HepG2 (cell line): ENCODE measurements around the gene PDGFB. TPM values are rescaled to one million over a fixed set of nuclear protein-coding genes. Genes with fewer than 3 reads are reported as not detected.

Source experiments
- ATAC-seq: fragments of 200-7000 bp; cut with Tn5 transposase; 3 replicates; pipeline ENCODE4 v1.9.1; 2020; ENCODE audit warnings: mild to moderate bottlenecking, moderate library complexity
- BruUV-seq: library from RNA; stranded (reverse); fragments of 400-500 nt; replicated peaks from 2 replicates; lab custom pipeline; 2021; lab: Mats Ljungman, UMichigan
- CTCF ChIA-PET: fragments of 300-600 bp; formaldehyde crosslinking; extraction: SDS; loops from one replicate; lab custom pipeline; 2021; ENCODE audit warnings: low total read pairs, inconsistent platforms, low intra/inter-chr PET ratio; lab: Yijun Ruan, JAX
- POLR2A ChIA-PET: fragments of 350-600 bp; sonication (Branson Sonifier 250); formaldehyde crosslinking; loops from one replicate; lab custom pipeline; 2020; ENCODE audit warnings: antibody characterized with exemption, inconsistent platforms; lab: Yijun Ruan, JAX
- DNase-seq: peaks from one replicate; pipeline ENCODE4 v3.0.0-alpha.2; 2015; ENCODE audit warnings: low spot score
- FAIRE-seq: peaks from 3 replicates; lab custom pipeline; 2011; peaks lifted over from hg19 to GRCh38; lab: Jason Lieb, UNC
- H2AFZ ChIP-seq: one replicate; pipeline ENCODE4 v1.6.1; 2011; ENCODE audit warnings: low read length, inconsistent platforms
- H3K27ac ChIP-seq: fragments of 300-600 bp; 3 replicates; pipeline ENCODE4 v1.8.0; 2011; ENCODE audit warnings: mixed run types, mild to moderate bottlenecking, mixed read lengths, low read length, inconsistent platforms; ENCODE audit not compliant: insufficient read depth; ENCODE audit errors: extremely low read length
- H3K27me3 ChIP-seq, 2 experiments: fragments of 200-600 bp in 1 of 2; 2 replicates in 1 of 2; 3 replicates in 1 of 2; pipeline versions ENCODE4 v1.6.0 to v1.8.0; 2011; ENCODE audit warnings: low read length in 2 of 2, mild to moderate bottlenecking in 2 of 2, moderate library complexity in 2 of 2, inconsistent platforms in 1 of 2; ENCODE audit not compliant: insufficient read depth in 2 of 2, control insufficient read depth in 1 of 2
- H3K36me3 ChIP-seq, 2 experiments: fragments of 200-600 bp in 1 of 2; replicated peaks in 1 of 2; 2 replicates in 1 of 2; 3 replicates in 1 of 2; pipeline versions ENCODE4 v1.5.1 to v1.8.0; 2011; ENCODE audit warnings: low read length in 2 of 2, inconsistent platforms in 1 of 2; ENCODE audit not compliant: insufficient read depth in 2 of 2, control insufficient read depth in 1 of 2
- H3K4me1 ChIP-seq: 2 replicates; pipeline ENCODE4 v1.5.1; 2012; ENCODE audit warnings: low read length, inconsistent platforms; ENCODE audit not compliant: insufficient read depth
- H3K4me2 ChIP-seq: 2 replicates; pipeline ENCODE4 v1.6.0; 2011; ENCODE audit warnings: low read depth, low read length, inconsistent platforms
- H3K4me3 ChIP-seq, 3 experiments: fragments of 200-600 bp in 1 of 3; sonication (generic), shearing (Covaris generic) in 1 of 3; replicated peaks in 1 of 3; 2 replicates each; pipeline ENCODE4 v1.5.1; 2011 to 2016; ENCODE audit warnings: low read length in 3 of 3, inconsistent platforms in 2 of 3, low read depth in 2 of 3, mild to moderate bottlenecking in 2 of 3, control low read depth in 1 of 3, mixed read lengths in 1 of 3; ENCODE audit not compliant: insufficient read depth in 1 of 3
- H3K79me2 ChIP-seq: one replicate; pipeline ENCODE4 v1.6.1; 2011; ENCODE audit warnings: low read length, inconsistent platforms; ENCODE audit not compliant: insufficient read depth
- H3K9ac ChIP-seq: 2 replicates; pipeline ENCODE4 v1.6.0; 2011; ENCODE audit warnings: mild to moderate bottlenecking, low read depth, low read length, inconsistent platforms; ENCODE audit not compliant: insufficient read depth
- H3K9me3 ChIP-seq: 2 replicates; pipeline ENCODE4 v1.5.1; 2012; ENCODE audit warnings: mild to moderate bottlenecking, low read length
- H4K20me1 ChIP-seq: 2 replicates; pipeline ENCODE4 v1.6.0; 2011; ENCODE audit warnings: inconsistent platforms, mild to moderate bottlenecking, low read length, moderate library complexity; ENCODE audit not compliant: insufficient read depth
- EHMT2 ChIP-seq: fragments of 200-600 bp; sonication (generic); IDR thresholded peaks from 2 replicates; pipeline ENCODE4 v1.7.0; 2017; ENCODE audit warnings: antibody characterized with exemption, low read depth, low read length, borderline replicate concordance
- ELF3 ChIP-seq: IDR thresholded peaks from 2 replicates; pipeline ENCODE4 v1.6.1; 2016; ENCODE audit warnings: missing genetic modification reagents, missing compliant biosample characterization
- RFX1 ChIP-seq: fragments of 450-650 bp; IDR thresholded peaks from 2 replicates; pipeline ENCODE4 v1.6.1; 2017
- ZNF777 ChIP-seq: sonication (generic); formaldehyde crosslinking; IDR thresholded peaks from 2 replicates; pipeline ENCODE4 v1.4.0; 2020; ENCODE audit warnings: missing genetic modification reagents
- WGBS: methylation state at CpG from one replicate; pipeline ENCODE4 v1.1.6; 2017; ENCODE audit warnings: low lambda C conversion rate; 5-methylcytosine and 5-hydroxymethylcytosine counted together
- in situ Hi-C: cut with HindIII; loops from 2 replicates; pipeline ENCODE4 v1.10.0; 2017; ENCODE audit warnings: low pct_unique_long_range_greater_than_20kb; ENCODE audit not compliant: extremely low pct_ligation_motif_present
- intact Hi-C: fragments of 100-400 bp; cut with micrococcal nuclease; formaldehyde crosslinking; loops from one replicate; pipeline ENCODE4 v1.10.0; 2022; ENCODE audit not compliant: unreplicated experiment
- polyA plus RNA-seq, 8 experiments: library from polyadenylated mRNA; depleted of rRNA in 3 of 8; stranded (reverse) in 7 of 8; unstranded in 1 of 8; fragments of >200 nt; fragmentation: Illumina TruSeq in 4 of 8; extraction: Trizol in 4 of 8; gene quantifications; 2 replicates each; pipeline versions ENCODE4 v1.2.1 to v1.2.3, GENCODE V29; 2011 to 2016; ENCODE audit warnings: low read depth in 4 of 8, missing spikeins in 1 of 8, mixed read lengths in 1 of 8; ENCODE audit not compliant: insufficient read depth in 1 of 8
- total RNA-seq, 5 experiments: library from RNA; depleted of rRNA; stranded (reverse); fragments of >200 nt; fragmentation: Illumina TruSeq; extraction: Trizol; gene quantifications; 2 replicates each; pipeline ENCODE4 v1.2.3, GENCODE V29; 2016; ENCODE audit warnings: low read depth in 1 of 5
- TF ChIP-seq, protein P1 (sequence below): IDR thresholded peaks from 2 replicates; pipeline ENCODE4 v1.6.1; 2012; ENCODE audit warnings: low read length, improper control_type of control experiment
- TF ChIP-seq, protein P2 (sequence below): sonication (generic); formaldehyde crosslinking; IDR thresholded peaks from 2 replicates; pipeline ENCODE4 v1.8.1; 2023; ENCODE audit warnings: mild to moderate bottlenecking, missing genetic modification reagents
- TF ChIP-seq, protein P3 (sequence below): sonication (generic); formaldehyde crosslinking; IDR thresholded peaks from 2 replicates; pipeline ENCODE4 v1.5.0; 2020; ENCODE audit warnings: mild to moderate bottlenecking, missing genetic modification reagents, moderate library complexity
- TF ChIP-seq, protein P4 (sequence below): sonication (generic); formaldehyde crosslinking; IDR thresholded peaks from 2 replicates; pipeline ENCODE4 v1.4.0; 2020; ENCODE audit warnings: missing genetic modification reagents, borderline replicate concordance

PDGFB gene
- total and polyA plus RNA-seq, 2 of the 13 experiments (the other 11 are each of a cell fraction or from before 2014, with no cell fraction given): 1.4 to 10.1 TPM

DNA sequence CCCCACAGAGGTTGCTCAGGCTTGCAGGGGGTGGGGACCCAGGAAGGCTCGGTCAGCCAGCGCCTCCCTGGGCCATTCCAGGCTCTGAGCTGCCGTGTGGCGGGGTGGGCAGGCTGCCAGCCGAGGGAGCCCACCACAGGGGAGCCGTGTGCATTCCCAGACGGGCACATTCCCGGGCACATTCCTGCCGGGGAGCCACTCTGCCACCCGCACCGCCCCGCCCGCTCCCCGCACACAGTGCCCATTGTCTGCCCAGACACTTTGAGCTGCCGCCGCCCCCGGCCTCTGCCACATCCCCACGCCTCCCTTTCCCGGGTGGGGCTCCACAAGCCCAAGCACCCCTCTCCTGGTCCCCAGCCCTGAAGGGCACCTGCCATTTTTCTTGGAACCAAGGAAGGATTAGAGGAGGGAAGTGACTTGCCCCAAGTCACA is 47.3 kb upstream of the PDGFB start (continued):
- TF ChIP-seq, protein P1, sequence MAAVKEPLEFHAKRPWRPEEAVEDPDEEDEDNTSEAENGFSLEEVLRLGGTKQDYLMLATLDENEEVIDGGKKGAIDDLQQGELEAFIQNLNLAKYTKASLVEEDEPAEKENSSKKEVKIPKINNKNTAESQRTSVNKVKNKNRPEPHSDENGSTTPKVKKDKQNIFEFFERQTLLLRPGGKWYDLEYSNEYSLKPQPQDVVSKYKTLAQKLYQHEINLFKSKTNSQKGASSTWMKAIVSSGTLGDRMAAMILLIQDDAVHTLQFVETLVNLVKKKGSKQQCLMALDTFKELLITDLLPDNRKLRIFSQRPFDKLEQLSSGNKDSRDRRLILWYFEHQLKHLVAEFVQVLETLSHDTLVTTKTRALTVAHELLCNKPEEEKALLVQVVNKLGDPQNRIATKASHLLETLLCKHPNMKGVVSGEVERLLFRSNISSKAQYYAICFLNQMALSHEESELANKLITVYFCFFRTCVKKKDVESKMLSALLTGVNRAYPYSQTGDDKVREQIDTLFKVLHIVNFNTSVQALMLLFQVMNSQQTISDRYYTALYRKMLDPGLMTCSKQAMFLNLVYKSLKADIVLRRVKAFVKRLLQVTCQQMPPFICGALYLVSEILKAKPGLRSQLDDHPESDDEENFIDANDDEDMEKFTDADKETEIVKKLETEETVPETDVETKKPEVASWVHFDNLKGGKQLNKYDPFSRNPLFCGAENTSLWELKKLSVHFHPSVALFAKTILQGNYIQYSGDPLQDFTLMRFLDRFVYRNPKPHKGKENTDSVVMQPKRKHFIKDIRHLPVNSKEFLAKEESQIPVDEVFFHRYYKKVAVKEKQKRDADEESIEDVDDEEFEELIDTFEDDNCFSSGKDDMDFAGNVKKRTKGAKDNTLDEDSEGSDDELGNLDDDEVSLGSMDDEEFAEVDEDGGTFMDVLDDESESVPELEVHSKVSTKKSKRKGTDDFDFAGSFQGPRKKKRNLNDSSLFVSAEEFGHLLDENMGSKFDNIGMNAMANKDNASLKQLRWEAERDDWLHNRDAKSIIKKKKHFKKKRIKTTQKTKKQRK: no peak
- TF ChIP-seq EHMT2 (no peak), ELF3 (CRISPR knock-in tag) (no peak), ZNF777 (0 out of 2 replicates have a peak, but pooled peaks have one; percentile 9)
- TF ChIP-seq, protein P2, sequence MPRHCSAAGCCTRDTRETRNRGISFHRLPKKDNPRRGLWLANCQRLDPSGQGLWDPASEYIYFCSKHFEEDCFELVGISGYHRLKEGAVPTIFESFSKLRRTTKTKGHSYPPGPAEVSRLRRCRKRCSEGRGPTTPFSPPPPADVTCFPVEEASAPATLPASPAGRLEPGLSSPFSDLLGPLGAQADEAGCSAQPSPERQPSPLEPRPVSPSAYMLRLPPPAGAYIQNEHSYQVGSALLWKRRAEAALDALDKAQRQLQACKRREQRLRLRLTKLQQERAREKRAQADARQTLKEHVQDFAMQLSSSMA (CRISPR knock-in tag): no peak

DNA sequence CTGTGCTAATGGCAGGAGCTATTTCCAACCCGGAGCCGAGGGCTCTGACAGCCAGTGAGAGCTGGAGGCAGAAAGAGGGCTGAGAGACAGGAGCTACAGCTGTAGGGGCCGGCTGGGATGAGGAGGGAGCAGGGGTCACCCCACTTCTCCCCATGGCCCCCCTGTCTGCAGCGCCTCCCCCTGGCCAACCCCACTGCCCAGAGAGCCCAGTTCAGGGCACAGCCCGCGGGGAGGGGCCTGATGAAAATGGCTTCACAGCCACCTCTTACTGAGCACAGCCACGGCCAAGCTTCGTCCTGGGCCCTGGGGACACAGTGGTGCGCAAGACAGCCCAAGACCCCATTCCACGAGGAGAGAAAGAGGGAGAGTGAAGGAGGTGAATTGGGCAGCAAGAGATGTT is 46.7 kb upstream of the PDGFB start:
- 0 out of 2 replicates have a peak, but pooled peaks have one; percentile 4 for TF ChIP-seq ZNF777
- TF ChIP-seq, protein P3, sequence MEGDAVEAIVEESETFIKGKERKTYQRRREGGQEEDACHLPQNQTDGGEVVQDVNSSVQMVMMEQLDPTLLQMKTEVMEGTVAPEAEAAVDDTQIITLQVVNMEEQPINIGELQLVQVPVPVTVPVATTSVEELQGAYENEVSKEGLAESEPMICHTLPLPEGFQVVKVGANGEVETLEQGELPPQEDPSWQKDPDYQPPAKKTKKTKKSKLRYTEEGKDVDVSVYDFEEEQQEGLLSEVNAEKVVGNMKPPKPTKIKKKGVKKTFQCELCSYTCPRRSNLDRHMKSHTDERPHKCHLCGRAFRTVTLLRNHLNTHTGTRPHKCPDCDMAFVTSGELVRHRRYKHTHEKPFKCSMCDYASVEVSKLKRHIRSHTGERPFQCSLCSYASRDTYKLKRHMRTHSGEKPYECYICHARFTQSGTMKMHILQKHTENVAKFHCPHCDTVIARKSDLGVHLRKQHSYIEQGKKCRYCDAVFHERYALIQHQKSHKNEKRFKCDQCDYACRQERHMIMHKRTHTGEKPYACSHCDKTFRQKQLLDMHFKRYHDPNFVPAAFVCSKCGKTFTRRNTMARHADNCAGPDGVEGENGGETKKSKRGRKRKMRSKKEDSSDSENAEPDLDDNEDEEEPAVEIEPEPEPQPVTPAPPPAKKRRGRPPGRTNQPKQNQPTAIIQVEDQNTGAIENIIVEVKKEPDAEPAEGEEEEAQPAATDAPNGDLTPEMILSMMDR (CRISPR knock-in tag): peak; percentile 47
- TF ChIP-seq RFX1: no peak
- TF ChIP-seq, protein P4, sequence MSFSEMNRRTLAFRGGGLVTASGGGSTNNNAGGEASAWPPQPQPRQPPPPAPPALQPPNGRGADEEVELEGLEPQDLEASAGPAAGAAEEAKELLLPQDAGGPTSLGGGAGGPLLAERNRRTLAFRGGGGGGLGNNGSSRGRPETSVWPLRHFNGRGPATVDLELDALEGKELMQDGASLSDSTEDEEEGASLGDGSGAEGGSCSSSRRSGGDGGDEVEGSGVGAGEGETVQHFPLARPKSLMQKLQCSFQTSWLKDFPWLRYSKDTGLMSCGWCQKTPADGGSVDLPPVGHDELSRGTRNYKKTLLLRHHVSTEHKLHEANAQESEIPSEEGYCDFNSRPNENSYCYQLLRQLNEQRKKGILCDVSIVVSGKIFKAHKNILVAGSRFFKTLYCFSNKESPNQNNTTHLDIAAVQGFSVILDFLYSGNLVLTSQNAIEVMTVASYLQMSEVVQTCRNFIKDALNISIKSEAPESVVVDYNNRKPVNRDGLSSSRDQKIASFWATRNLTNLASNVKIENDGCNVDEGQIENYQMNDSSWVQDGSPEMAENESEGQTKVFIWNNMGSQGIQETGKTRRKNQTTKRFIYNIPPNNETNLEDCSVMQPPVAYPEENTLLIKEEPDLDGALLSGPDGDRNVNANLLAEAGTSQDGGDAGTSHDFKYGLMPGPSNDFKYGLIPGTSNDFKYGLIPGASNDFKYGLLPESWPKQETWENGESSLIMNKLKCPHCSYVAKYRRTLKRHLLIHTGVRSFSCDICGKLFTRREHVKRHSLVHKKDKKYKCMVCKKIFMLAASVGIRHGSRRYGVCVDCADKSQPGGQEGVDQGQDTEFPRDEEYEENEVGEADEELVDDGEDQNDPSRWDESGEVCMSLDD (CRISPR knock-in tag): peak; percentile 36; the same call in 1 of the 2 replicates
- TF ChIP-seq, all 625 proteins: peak for 3
- peaks cover 5 to 13% of the 10 kb centered on the region in 2 experiments; a peak in 4 of 5 replicates for H3K27me3 ChIP-seq
- H3K27ac ChIP-seq: no peak overlapping the region
- POLR2A ChIA-PET: interaction anchor here (0.7 to 3.6 kb wide), 8 partner anchors 8 to 50 kb away, joined by 3 to 21 read pairs (median 6); partner anchors contain the start of genes PDGFB and RPL3
- DNase-seq (no peak), ATAC-seq (peak; percentile 5; the same call in 1 of the 3 replicates), FAIRE-seq (no peak)
- WGBS: 39% methylated on average over 4 of the region's 10 CpGs
- peaks cover 89% of the 10 kb centered on the region for H3K4me1 ChIP-seq
- H3K79me2 ChIP-seq: no peaks in the 10 kb centered on the region
- in situ Hi-C loops: no loop called here
- peak overlapping the region; percentile 44 for H3K4me2 ChIP-seq
- no peak overlapping the region for H2AFZ ChIP-seq
- BruUV-seq: no TSS peak
- CTCF ChIA-PET: no interaction called here
- H3K4me3 ChIP-seq: no peak overlapping the region; a peak in 1 of 6 replicates
- H3K36me3 ChIP-seq: no peaks in the 10 kb centered on the region
- H3K9me3 ChIP-seq: no peaks in the 10 kb centered on the region
- no peaks in the 10 kb centered on the region for H4K20me1 ChIP-seq
- H3K9ac ChIP-seq: no peak overlapping the region
- intact Hi-C loops: loop anchor here (5.0 kb wide), 1 partner anchor 119 kb away; no protein-coding TSS in a partner anchor
